Smooth muscle cell (in vitro differentiated cells): ENCODE data around the gene DAPK1. TPM values are rescaled to one million over a fixed set of nuclear protein-coding genes. Genes with fewer than 3 reads are reported as not detected.

Source experiments
- DNase-seq: peaks from one replicate; lab custom pipeline; 2025; ENCODE audit not compliant: unreplicated experiment; lab: John Stamatoyannopoulos, UW
- H2AFZ ChIP-seq: fragments of 200-600 bp; sonication (generic); 2 replicates; pipeline ENCODE4 v1.6.0; 2016; ENCODE audit warnings: antibody characterized with exemption, low read depth, mild to moderate bottlenecking
- H3F3A ChIP-seq: fragments of 200-600 bp; sonication (generic); 2 replicates; pipeline ENCODE4 v1.6.0; 2017; ENCODE audit warnings: antibody characterized with exemption, low read depth
- H3K27ac ChIP-seq: fragments of 200-600 bp; sonication (generic); 2 replicates; pipeline ENCODE4 v1.5.1; 2016; ENCODE audit warnings: low read depth, mild to moderate bottlenecking
- H3K27me3 ChIP-seq: fragments of 200-600 bp; sonication (generic); 2 replicates; pipeline ENCODE4 v1.6.1; 2016; ENCODE audit warnings: low read depth, mild to moderate bottlenecking
- H3K36me3 ChIP-seq: fragments of 200-600 bp; sonication (generic); 2 replicates; pipeline ENCODE4 v1.5.1; 2016; ENCODE audit warnings: low read depth
- H3K4me1 ChIP-seq: fragments of 200-600 bp; sonication (generic); 2 replicates; pipeline ENCODE4 v1.5.1; 2016; ENCODE audit warnings: low read depth
- H3K4me2 ChIP-seq: fragments of 200-600 bp; sonication (generic); 2 replicates; pipeline ENCODE4 v1.6.0; 2016; ENCODE audit warnings: mild to moderate bottlenecking
- H3K4me3 ChIP-seq: fragments of 200-600 bp; sonication (generic); 2 replicates; pipeline ENCODE4 v1.5.1; 2016; ENCODE audit warnings: mild to moderate bottlenecking
- H3K79me2 ChIP-seq: fragments of 200-600 bp; sonication (generic); 2 replicates; pipeline ENCODE4 v1.6.0; 2016; ENCODE audit warnings: low read depth, mild to moderate bottlenecking
- H3K9ac ChIP-seq: fragments of 200-600 bp; sonication (generic); 2 replicates; pipeline ENCODE4 v1.6.0; 2016; ENCODE audit warnings: low read depth
- H3K9me3 ChIP-seq: fragments of 200-600 bp; sonication (generic); replicated peaks from 2 replicates; pipeline ENCODE4 v1.5.1; 2016; ENCODE audit warnings: low read depth
- H4K20me1 ChIP-seq: fragments of 200-600 bp; sonication (generic); 2 replicates; pipeline ENCODE4 v1.6.0; 2016; ENCODE audit warnings: low read depth
- CTCF ChIP-seq: fragments of 200-600 bp; sonication (generic); IDR thresholded peaks from 2 replicates; pipeline ENCODE4 v1.5.1; 2017; ENCODE audit warnings: borderline replicate concordance, mild to moderate bottlenecking, antibody characterized with exemption; ENCODE audit not compliant: insufficient read depth, poor library complexity, severe bottlenecking
- WGBS: methylation state at CpG from one replicate; pipeline ENCODE4 v1.1.7; 2016; ENCODE audit warnings: low lambda C conversion rate; 5-methylcytosine and 5-hydroxymethylcytosine counted together
- polyA plus RNA-seq: library from polyadenylated mRNA; unstranded; fragments of >200 nt; fragmentation: Nextera tagmentation; extraction: Ambion mirVana; gene quantifications from 2 replicates; pipeline ENCODE4 v1.2.1, GENCODE V29; 2016
- total RNA-seq: library from RNA; depleted of rRNA; stranded (reverse); fragments of >200 nt; gene quantifications from 2 replicates; pipeline ENCODE4 v1.2.3, GENCODE V29; 2014

The DAPK1 gene
- total and polyA plus RNA-seq, 2 experiments from 2014 or later: 12.6 to 20.3 TPM

GRCh38 chr9:87606841-87607521, 109.3 kb downstream of the DAPK1 start:
- H3K9me3 ChIP-seq: no peaks in the 10 kb centered on the region
- no peaks in the 10 kb centered on the region for H3K36me3 ChIP-seq
- peak overlapping the region; percentile 29 for H3K9ac ChIP-seq
- H2AFZ ChIP-seq: no peak overlapping the region
- DNase-seq: no peak
- H3K4me1 ChIP-seq: peaks cover 23% of the 10 kb centered on the region
- H3K4me2 ChIP-seq: peak overlapping the region; percentile 63
- peaks cover 18% of the 10 kb centered on the region for H3F3A ChIP-seq
- peak overlapping the region; percentile 94 for H3K27ac ChIP-seq
- H4K20me1 ChIP-seq: no peaks in the 10 kb centered on the region
- H3K27me3 ChIP-seq: no peaks in the 10 kb centered on the region
- TF ChIP-seq CTCF: no peak
- no peaks in the 10 kb centered on the region for H3K79me2 ChIP-seq
- H3K4me3 ChIP-seq: no peak overlapping the region
- 8% methylated on average over 3 of the region's 3 CpGs for WGBS

DNA sequence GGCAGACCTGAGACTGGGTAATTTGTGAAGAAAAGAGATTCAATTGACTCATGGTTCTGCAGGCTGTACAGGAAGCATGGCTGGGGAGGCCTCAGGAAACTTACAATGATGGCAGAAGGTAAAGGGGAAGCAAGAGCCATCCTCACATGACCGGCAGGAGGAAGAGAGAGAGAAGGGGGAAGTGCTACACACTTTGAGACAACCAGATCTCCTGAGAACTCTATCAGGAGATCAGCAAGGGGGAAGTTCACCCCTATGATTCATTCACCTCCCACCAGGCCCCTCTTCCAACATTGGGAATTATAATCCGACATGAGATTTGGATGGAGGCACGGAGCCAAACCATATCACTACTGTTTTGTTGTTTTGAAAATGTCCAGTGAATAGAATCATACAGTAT, 110.2 kb downstream of the DAPK1 start:
- peaks cover 23% of the 10 kb centered on the region for H3K4me1 ChIP-seq
- H3K27ac ChIP-seq: peak overlapping the region; percentile 94

DNA sequence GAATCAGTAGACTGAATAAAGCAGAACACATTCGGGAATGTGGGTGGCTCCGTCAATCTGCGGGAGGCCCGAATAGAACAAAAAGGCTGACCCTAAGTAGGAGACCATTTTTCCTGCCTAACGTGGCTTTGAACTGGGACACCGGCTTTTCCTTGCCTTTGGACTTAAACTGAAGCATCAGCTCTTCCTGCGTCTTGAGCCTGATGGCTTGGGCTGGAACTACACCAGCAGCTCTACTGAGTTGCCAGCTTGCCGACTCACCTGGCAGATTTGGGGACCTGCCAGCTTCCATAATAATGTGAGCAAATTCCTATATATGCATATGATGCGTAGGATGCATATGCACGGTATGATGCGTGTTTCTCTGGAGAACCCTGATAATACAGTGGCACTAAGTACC, 111.3 kb downstream of the DAPK1 start:
- no peak overlapping the region for H3K9ac ChIP-seq
- H3K27me3 ChIP-seq: no peaks in the 10 kb centered on the region
- H3K27ac ChIP-seq: no peak overlapping the region
- H3K4me3 ChIP-seq: no peak overlapping the region
- peaks cover 16% of the 10 kb centered on the region for H3K4me1 ChIP-seq
- no peaks in the 10 kb centered on the region for H3K36me3 ChIP-seq
- no peaks in the 10 kb centered on the region for H4K20me1 ChIP-seq
- no peak for TF ChIP-seq CTCF
- no peak for DNase-seq
- peaks cover 18% of the 10 kb centered on the region for H3F3A ChIP-seq
- H2AFZ ChIP-seq: no peak overlapping the region
- no peaks in the 10 kb centered on the region for H3K79me2 ChIP-seq
- H3K4me2 ChIP-seq: no peak overlapping the region
- WGBS: 95% methylated on average over 11 of the region's 11 CpGs
- no peaks in the 10 kb centered on the region for H3K9me3 ChIP-seq

More for the DNA sequence above, 110.2 kb downstream of the DAPK1 start:
- Histone ChIP-seq H3K27me3 (no peaks in the 10 kb centered on the region), H3K79me2 (no peaks in the 10 kb centered on the region), H3K9me3 (no peaks in the 10 kb centered on the region), H3K36me3 (no peaks in the 10 kb centered on the region), H2AFZ (no peak overlapping the region), H3K4me3 (no peak overlapping the region), H4K20me1 (no peaks in the 10 kb centered on the region), H3K4me2 (peak overlapping the region; percentile 63), H3F3A (peaks cover 18% of the 10 kb centered on the region), H3K9ac (no peak overlapping the region)
- no peak for TF ChIP-seq CTCF
- 55% methylated on average over 3 of the region's 3 CpGs for WGBS
- DNase-seq: no peak

DNA sequence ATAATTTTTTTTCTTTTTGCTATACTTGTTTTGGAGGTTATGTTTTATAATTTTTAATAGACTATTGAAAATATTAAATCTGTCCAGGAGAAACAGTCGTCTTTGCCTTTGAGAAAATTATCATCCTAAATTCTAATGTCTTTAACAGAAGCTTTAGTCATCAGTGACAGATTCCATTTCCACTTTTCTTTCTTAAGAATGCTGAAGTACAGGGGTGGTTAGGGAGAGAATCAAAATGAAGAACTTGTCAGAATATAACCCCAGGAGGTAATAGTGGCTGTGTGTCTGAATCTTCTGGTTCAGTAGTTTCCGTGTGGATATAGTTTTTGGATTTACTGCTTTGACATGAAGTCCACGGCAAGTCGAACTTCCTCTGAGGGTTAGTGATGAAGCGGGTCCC, 111.8 kb downstream of the DAPK1 start:
- 91% methylated on average over 5 of the region's 5 CpGs for WGBS
- no peaks in the 10 kb centered on the region for H3K79me2 ChIP-seq
- peaks cover 18% of the 10 kb centered on the region for H3F3A ChIP-seq
- H3K27ac ChIP-seq: no peak overlapping the region
- H2AFZ ChIP-seq: no peak overlapping the region
- no peak overlapping the region for H3K4me3 ChIP-seq
- peaks cover 16% of the 10 kb centered on the region for H3K4me1 ChIP-seq
- H3K27me3 ChIP-seq: no peaks in the 10 kb centered on the region
- H4K20me1 ChIP-seq: no peaks in the 10 kb centered on the region
- H3K36me3 ChIP-seq: no peaks in the 10 kb centered on the region
- no peak overlapping the region for H3K4me2 ChIP-seq
- H3K9me3 ChIP-seq: no peaks in the 10 kb centered on the region
- no peak for DNase-seq
- no peak overlapping the region for H3K9ac ChIP-seq
- no peak for TF ChIP-seq CTCF
